Activated CD4-positive, alpha-beta T cell treated with anti-CD3 and anti-CD28 coated beads, Interleukin-10, Interleukin-2, amounts not matched to agents 100 ng/mL and 50 ng/mL, durations not matched to agents 16 hours and 8 hours (primary cell): ENCODE results near the gene KRTAP4-12.
"Not testable (repeated sequence)": the region's sequence is repeated elsewhere in the genome, so short reads cannot be mapped to it uniquely, and the experiment has no call there.

ENCODE experiments used
- DNase-seq: peaks from one replicate; pipeline ENCODE4 v3.0.0-alpha.2; 2020

KRTAP4-12 gene

DNA sequence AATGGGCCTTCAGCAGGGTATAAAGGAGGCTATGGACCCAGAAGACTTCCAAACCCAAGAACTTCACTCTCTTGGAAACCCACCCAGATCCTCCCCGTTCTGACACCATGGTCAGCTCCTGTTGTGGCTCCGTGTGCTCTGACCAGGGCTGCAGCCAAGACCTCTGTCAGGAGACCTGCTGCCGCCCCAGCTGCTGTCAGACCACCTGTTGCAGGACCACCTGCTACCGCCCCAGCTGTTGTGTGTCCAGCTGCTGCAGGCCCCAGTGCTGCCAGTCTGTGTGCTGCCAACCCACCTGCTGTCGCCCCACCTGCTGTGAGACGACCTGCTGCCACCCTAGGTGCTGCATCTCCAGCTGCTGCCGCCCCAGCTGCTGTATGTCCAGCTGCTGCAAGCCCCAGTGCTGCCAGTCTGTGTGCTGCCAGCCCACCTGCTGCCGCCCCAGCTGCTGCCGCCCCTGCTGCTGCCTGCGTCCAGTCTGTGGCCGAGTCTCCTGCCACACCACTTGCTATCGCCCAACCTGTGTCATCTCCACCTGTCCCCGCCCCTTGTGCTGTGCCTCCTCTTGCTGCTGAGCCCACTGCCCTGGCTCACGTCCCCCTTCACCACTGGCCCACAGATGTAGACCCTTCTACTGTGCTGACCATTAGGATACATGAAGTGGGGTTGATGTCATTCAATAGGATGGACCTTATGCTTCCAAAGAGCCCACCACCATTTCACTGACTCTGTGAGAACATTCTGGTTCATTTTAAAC lies 39.7 kb downstream of the KRTAP4-12 start, which contains the start of gene KRTAP4-7:
Gene KRTAP4-7, plus strand, starts transcription at position 51 of the 757 bp plus-strand sequence. Its CDS starts 57 bp downstream, at position 108.
- DNase-seq = not testable (repeated sequence)

DNA sequence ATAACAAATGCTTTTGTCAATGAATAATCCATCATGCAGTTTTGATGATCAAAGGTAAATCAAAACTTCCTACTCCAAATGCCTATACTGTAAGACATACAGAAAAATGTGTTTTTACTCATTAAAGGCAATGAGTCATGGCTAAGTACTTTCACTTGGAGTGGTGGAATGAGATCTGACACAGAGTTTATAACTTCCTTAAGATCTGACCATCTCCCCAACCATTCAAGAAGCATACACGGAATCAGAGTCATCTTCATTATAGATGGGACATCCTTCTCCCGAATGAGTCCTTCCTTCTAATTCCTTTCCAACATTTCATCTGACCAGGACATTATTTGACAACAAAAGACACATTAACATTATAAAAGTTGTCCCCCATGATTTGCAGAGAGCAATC lies 40.6 kb downstream of the KRTAP4-12 start:
- not testable (repeated sequence) for DNase-seq

DNA sequence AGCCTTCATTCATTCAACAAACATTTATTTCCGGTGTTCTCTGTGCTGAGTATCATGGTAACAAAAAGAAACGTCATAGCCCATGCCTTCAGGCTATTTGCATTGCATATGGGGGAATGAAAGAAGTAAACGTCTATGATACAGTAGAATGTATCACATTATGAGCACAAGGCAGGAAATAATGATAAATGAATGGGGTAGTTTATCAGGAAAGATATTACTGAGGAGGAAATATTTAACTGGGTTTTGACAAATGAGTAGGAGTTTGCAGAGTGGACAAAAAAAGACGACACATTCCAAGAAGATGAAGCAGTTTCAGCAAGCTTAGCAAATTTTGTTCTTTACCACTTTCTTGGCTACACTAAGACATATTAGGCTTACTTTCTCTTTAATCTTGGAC lies 41.4 kb downstream of the KRTAP4-12 start:
- no peak for DNase-seq

DNA sequence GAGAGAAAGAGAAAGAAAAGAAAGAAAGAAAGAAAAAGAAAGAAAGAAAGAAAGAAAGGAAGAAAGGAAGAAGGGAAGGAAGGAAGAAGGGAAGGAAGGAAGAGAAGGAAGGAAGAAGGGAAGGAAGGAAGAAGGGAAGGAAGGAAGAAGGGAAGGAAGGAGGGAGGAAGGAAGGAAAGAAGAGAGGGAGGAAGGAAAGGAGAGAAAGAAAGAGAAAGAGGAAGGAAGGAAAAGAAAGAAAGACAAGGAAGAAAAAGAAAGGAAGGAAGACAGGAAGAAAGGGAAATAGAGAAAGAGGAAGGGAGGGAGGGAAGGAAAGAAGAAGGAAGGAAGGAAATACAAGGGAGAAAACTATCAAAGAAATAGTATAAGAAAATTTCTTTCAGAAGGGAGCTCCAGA lies 47.2 kb downstream of the KRTAP4-12 start:
- DNase-seq = no peak

DNA sequence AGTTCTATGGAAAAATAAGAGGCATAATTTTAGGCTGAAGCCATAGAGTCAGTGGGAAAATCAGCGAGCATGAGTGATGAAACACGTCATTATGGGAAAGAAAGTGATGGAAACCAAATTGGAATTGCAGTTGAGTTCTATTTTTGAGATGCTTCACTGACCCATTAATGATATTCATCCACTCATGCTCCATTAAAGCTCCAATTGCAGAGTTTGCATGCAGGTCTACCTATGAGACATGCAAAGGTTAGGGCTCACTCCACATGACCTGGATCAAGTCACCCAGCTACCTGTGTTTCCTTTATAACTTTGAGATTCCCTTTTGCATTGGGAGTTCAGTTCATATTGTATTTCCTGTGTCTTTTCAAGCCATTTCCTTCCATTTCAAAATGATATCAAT lies 50.3 kb downstream of the KRTAP4-12 start:
- no peak for DNase-seq
